NCI-H1417 treated with DMSO at 0.1 percent for 48 hours (cell line): Measurements from ENCODE around the gene ANAPC4.

Experiments used
- DNase-seq: peaks from one replicate; lab custom pipeline; 2025; lab: John Stamatoyannopoulos, UW

The ANAPC4 gene

DNA sequence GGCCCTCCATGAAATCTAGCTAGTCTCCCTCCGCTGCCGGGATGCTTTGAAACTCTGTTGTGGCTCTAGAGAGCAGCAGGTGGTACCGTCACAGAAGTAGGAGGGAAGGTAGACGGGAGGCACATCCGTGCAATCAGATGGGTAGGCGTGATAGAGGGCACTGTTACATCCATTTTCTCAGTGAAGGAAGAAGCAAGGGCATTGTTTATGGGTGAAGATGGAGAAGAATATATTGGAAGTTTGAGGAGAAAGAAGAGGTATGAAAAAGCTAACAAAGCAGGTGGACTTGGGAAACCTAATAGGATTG lies 1.3 kb downstream of the ANAPC4 start:
- no peak for DNase-seq

DNA sequence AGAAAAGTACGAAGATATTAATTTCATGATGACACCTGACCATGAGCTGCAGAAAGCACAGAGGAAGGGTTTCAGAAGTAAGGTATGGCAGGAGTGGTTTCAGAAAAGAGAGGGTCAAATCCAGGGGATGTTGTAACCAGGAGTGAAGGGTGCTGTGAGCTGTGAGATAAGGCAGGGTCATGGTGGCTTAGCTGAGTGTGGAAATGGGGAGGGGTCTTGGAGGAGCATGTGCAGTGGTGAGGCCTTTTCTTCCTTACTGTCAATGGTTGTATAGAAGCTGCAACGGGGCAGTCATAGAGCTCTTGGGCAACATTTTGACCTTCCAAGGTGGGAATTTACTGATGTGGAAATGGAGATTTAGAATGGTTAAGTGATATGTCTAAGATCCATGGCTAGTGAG lies 2.5 kb downstream of the ANAPC4 start:
- DNase-seq, result no peak

DNA sequence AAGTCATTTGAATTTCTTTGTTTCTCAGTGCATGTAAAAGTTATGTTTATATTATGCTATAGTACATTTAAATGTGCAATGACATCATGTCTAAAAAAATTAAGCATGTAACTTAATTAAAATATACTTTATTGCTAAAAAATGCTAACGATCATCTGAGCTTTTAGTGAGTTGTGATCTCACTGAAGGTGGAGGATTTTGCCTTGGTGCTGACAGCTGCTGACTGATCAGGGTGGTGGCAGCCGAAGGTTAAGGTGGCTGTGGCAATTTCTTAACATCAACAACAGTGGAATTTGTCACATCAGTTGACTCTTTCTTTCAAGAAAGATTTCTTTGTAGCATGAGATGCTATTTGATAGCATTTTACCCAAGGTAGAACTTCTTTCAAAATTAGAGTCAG lies 6.6 kb downstream of the ANAPC4 start:
- no peak for DNase-seq

DNA sequence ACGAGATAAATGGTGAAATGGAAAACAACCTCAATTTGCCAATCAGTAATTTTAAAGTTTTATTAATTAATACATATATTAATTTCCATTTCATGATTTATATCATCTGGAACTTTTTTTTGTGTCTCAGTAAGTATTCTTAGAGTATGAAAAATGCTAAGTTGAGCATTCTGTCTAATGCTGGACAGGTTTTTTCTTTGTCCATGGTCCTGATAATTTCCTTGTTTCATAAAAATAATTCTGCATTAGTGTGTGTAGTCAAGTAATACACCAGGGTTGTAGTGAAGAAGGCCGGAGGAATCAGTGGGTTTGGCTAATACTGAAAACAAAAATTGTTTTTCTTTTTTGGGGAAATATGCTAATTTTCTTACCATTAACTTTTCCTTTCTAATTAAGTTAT lies 9.9 kb downstream of the ANAPC4 start:
- no peak for DNase-seq

DNA sequence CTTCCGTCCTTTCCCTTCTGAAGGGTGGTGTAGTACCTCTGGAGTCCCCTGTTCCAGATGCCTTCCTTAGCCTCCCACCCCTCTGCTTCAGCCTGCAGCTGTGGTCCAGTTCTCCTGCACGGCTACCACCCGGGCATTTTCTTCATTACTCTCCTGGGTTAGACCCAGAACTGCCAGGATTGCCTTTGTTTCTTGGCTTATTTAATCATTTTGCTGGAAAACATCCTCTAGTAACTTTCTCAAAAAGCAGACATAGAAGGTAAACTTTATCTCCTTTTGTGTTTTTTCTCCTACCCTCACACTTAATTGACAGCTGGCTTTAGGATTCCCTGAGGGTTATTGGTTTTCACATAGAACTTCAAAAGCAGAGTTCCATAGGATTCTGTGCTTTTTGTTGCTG lies 20.2 kb downstream of the ANAPC4 start:
- no peak for DNase-seq

DNA sequence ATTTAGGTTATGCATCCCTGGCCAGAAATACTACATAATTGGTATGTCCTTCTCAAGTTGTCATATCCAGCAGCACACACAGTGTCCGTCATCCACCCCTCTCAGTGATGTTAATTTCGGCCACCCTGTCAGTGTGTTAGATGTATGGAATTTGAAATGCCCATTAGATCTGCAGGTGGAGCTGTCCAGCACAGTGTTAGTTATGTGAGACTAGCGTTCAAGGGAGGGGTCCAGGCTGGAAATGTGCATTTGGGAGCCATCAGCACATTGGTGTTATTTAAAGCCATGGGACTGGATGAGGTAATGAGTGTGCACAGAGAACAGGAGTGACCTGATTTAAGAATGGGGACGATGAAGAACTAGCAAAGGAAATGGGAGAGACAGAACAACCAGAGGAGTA lies 22.4 kb downstream of the ANAPC4 start:
- DNase-seq, result no peak

DNA sequence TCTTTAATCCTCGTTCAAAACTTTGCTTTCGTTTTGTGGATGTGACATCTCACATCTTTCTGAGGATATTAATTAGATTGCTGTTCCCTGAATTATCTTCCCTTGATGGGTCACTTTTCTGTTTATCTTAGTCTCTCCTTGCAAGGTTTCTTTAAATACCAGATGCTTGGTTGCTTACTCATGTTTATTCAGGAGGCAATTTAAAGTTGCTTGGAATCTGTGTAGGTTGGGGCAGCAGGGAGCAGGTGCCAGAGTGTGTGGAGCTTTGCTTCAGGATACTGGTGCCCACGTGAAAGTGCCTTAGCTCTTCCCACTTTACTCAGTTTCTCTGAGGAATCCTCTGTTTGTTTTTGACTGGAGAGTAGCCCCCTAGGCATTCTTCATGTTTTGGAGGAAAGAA lies 24.0 kb downstream of the ANAPC4 start:
- no peak for DNase-seq

DNA sequence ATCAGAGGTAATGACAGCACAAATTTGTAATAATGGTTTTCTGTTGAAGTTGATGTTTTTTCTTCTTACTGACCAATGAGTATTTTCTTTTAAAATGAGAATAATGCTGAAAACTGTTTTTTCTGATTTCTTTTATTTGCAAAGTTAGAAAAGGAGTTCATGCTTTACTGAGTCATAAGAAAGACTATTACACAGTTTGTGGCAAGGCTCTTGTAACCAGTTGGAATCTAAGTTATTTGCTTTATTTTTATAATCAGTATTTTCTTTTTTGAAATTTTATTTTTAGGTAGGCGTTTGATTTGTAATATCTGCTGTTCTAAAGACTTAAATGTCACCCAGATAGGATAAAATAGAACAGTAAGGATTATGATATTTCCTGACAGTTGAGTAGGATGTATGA lies 25.5 kb downstream of the ANAPC4 start:
- no peak for DNase-seq

DNA sequence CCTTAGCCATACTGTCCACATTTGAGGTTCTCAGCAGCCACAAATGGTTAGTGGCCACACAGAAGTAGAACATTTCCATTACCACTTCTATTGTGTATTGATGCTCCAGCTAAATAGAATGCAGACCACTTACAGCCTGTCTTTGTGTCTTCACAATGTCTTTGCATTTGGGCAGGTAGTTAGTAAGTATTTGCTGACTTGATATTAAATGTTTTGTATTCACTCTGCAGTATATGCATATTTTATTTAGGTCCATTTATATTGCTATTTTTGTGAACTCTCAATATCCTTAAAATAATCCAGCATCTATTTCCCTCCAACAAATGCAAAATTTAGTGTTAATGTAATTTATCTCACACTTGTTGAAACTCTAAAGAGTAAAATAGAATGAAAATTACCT lies 26.6 kb downstream of the ANAPC4 start:
- no peak for DNase-seq

DNA sequence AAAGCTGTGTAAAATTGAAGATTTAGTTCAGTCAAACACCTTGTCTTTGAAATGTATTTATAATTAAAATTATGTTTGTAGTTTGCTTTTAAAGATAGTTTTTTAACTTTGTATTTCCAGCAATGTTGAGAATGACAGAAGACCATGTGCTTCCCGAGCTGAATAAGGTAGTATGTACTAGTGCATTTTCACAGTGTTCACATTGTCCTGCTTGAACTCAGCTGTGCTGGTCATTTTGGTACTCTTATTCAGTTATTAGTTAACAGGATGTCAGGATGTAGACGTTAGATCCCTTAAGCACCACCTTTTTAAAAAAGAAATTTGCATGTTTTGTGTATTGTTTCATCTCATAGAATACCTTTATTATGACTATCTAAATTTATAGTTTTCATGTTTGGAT lies 28.4 kb downstream of the ANAPC4 start:
- no peak for DNase-seq

DNA sequence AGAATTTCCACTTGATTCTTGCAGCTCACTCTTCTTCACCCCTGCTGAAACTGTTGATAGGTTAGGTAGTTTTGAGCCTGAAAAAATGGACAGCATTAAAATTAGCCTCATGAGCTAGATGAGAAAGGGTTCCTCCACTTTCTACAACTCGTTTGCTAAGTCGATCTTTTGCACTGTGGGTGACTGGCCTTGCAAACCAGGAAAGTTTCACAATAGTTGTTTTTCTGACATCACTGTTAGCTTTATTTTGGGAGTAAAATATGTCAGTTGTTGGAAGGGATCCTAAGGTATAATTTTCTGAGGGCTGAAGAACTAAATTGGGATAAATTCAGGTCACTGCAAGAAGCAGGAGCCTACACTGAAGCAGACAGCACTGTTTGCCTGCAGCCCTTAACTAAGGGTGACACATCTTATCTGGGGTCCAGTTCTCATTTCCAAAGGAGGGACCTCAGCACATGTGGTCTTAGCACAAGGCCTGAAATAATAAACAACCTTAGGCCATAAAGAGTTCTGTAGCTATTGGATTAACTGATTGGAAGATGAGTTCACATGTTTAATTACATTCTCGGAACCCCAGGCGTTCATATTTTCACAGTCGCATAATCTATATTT lies 29.1 kb downstream of the ANAPC4 start:
- DNase-seq, result no peak

DNA sequence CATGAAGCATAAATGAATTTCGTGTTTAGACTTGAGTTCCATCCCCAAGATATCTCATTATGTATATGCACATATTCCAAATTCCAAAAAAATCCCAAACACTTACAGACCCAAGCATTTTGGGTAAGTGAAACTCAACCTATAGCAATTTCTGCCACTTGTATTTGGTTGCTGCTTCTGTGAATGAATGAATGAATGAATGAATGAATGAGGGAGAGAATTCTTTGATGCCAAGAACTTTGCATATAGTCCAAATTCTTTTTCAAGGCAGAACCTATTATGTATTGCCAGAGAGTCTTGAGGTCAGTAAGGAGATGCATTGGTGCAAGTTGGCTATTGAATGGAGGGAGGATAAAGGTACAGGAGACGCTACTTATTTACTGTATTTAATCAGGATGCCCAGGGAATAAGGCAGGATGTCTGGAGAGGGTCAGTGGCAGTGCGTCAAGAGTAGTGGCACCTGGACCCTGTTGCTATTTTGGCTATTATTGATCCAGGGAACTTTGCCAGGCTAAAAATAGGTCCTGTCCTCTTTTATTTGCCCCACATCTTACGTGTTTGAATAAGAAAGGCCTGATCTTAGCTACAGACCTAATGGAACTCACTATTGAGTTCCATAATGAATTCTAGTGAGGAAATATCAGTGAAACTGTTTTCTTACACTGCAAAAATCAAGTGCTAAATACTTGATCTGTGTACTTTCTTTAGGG lies 33.9 kb downstream of the ANAPC4 start:
- no peak for DNase-seq

DNA sequence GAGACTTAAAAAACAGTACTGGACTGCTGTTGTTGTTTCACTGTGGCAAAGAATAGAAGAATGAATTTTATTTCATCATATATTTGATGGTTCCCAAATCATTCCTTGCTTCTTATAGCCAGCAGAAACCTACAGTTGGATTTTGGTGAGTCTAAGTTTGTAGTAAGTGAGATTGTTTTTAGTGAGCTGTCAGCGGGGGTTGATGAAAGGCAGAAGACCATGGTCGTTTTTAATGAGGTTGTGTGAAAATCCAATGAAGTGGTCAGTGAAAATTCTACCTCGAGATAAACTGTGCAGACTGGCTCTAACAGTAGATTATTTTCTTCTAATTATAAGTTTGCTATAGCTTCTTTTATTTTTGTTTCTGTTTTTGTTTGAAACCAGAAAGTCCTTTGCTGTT lies 36.2 kb downstream of the ANAPC4 start:
- DNase-seq, result no peak

DNA sequence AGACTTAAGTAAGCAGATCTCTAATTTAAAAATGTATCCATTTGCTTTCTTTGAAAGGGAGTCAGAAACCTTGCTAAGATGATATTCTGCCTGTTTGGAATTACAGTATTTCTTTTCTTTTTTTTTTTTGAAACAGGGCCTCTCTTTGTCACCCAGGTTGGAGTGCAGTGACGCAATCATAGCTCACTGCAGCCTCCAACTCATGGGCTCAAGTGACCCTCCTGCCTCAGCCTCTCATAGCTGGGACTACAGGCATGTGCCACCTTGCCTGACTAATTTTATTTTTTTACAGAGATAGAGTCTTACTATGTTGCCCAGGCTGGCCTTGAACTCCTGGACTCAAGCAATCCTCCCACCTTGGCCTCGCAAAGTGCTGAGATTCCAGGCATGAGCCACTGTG lies 40.0 kb downstream of the ANAPC4 start:
- no peak for DNase-seq

DNA sequence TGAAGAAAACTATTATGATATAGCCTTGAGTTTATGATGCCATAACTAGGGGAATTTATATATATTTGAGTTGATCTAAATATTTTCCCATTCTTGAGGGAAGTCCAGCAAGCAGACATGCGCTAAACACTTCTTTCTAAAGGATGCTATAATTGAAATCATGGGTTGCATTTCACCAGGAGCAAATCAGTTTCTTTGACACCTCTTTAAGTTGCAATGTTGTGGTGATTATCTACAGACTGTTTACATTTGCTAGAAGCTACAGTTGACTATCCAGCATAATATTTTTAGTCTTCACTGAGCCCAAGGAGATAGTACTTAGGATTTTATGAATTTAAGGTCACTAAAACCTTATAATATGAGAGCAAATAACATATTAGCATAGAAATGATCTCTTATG lies 43.9 kb downstream of the ANAPC4 start:
- DNase-seq, result no peak

DNA sequence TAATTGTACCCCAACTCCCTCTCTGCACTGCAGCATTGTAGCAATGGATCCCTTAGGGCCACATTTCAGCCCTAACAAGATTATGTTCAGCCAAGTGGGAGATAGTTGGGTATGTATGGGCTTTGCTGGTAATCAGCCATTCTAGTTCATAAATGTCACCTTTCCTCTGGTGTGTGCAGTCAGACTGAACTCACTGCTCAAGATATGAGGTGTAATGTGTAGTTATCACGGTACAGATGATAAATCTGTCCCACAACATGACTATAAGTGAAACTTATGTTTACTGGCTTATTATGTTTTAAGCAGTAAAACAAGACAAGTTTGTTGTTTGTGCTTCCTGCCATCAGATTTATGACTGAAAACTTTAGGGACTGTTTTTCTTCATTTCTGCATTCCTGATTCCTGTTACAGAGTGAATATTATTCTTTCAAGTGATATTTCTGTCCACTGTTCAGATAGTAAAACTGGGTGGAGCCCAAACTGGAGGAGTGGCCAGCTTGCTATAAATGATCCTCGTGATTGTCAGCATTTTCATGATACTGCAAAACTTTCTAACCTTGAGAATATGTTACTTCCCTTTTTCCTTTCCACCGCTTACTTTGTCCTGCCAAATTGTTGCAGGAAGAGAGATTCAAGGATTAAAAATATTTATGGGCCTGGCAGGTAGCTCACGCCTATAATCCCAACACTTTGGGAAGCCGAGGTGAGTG lies 44.9 kb downstream of the ANAPC4 start:
- DNase-seq, result no peak

DNA sequence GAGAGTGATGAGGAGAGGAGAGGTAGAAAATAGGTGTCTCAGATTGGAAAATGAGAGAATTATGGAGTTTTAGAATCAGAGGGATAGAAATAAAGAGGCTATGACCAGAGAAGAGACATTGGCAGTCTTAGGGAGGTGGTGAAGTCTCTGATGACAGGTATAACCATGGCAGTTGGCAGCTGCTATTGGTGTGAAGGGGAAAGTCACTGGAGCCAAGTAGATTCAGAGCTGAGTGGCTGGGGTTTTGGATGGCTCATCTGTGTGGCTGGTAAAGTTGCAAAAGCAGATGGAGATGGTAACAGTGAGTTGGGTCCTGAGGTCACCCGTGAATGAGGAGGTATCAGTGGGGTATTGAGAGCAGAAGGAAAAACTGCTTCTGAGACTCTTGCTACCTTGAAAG lies 46.5 kb downstream of the ANAPC4 start:
- no peak for DNase-seq

DNA sequence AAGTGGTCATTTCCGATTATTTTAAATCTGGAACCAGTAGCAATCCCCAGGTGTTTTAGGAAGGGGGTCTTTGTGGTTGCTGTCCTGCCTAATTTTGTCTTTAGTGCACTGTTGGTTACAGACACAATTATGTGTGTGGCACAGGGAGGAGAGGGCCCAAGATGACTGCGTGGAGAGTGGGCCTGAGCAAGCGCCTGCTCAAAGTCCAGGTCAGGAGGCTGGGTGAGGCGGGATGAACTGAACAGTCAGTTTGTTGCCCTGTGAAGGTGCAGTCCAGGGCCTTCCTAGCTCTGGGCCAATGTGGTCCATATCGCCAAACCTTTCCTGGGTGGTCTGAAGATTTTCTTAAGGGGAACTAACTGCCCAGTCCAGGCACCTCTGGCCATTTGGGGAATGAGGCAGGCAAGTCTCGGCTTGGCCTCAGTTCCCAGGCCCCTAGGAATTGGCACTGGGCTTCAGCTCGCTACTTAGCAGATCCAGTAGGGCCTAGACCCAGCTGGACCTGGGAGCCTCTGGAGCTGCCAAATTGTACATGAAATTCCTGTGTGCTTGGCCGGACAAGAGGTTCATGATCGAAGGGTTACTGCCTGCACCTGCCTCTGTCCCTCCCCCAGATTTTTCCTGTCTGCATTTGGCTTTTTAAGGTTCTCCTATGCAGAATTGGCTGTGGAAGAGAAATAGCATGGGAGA lies 47.6 kb downstream of the ANAPC4 start:
- no peak for DNase-seq

DNA sequence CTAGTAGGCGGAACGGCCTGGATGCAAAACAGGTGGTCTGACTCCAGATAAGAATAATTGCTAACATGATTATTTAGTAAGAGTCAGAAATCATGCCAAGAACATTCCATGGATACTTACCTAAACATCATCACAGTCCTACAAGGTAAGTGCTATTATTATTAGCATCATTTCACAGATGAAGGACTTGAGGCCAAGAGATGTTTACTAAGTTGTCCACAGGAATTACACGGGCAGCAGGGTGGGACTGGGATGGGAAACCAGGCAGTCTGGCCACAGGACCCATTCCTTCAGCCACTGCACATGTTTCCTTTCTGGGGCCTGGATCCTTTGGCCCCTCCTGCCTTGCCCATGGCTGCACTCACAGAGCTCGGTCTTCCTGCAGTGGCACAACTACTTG lies 48.3 kb downstream of the ANAPC4 start:
- no peak for DNase-seq

DNA sequence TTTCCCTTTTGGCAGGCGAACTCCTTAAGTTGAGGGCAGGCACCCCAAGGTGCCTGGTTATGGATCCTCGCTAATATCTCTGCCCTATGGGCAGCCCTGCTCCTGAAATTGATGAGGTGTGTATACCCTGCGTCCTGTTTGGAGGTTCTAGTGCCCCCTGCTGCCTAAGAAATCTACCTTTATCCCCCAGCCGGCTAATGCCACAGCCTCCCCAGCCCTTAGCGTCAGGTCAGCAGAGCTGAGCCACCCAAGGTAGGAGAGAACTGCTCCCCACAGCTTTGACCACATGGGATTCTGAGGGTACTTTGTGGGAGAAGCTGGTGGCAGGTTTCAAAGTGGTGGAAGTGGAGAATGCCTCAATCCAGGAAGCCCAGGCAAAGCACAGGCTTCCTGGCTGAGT lies 50.8 kb downstream of the ANAPC4 start:
- no peak for DNase-seq

DNA sequence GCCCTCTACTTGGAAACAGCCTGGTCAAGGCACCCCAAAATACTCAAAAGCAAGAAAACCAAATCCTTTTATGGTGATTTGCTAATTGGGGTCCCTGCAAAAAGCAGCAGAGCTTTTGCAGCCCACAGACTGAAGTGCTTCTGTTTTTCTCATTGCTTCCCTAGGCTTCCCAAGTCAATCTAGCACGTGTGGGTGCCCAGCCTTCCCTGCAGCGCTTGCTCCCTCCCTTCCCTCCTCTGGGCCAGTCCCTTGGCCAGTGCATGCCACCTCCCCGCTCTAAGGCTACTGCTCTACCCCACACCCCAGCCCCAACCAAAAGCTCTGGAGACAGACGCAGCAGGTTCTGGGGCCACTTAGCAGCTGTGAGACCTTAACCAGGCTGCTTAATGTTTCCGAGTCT lies 53.6 kb downstream of the ANAPC4 start:
- DNase-seq, result no peak

DNA sequence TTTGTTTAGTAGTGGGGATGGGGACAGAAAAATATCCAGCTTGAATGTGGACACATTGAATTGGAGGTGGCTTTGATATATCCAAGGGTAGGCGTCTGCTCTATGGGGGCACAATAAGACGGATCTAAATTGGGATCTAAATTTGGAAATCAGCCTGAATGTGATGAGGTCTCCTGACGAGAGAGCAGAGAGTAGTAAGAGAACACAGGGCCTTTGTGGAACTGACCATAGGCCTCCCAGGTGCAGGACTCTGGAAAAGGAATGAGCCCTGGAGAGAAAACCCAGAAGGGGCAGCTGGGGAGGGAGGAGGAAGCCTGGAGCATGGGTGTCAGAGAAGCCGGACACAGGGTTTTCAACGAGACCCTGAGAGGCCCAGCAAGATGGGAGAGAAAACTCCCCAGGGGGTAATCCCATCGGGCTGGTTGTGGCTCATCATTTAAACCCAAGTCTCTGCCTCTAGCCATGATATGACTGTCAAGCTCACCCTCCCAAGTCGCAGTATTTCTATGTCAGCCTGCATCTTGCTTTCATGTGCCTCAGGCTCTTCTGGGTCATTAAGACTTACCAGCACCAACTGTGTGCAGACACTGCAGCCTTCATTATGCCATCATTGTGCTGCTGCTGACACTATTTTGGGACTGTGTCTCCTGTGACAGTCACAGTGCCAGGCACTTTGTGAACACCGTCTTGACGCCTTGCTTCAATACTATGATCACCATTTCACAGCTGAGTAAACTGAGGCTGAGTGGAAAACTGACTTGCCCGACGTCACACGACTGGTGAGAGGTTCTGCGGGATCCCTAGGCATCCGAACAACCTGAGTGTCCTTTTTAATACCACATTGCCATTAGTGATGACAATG lies 57.1 kb downstream of the ANAPC4 start:
- DNase-seq, result no peak
